BJ (cell line): Measurements from ENCODE around the gene SOWAHA. TPM values are rescaled to one million over a fixed set of nuclear protein-coding genes. Genes with fewer than 3 reads are reported as not detected.

Source experiments
- CTCF ChIA-PET: fragments of 350-600 bp; formaldehyde crosslinking; extraction: SDS; loops from one replicate; lab custom pipeline; 2021; ENCODE audit warnings: antibody characterized with exemption, inconsistent platforms; lab: Yijun Ruan, JAX
- POLR2A ChIA-PET: fragments of 300-600 bp; sonication (Branson Sonifier 250); formaldehyde crosslinking; extraction: SDS; loops from one replicate; lab custom pipeline; 2021; ENCODE audit warnings: antibody characterized with exemption; lab: Charles Lee
- DNase-seq: peaks from one replicate; pipeline ENCODE4 v3.0.0-alpha.2; 2011; ENCODE audit warnings: low read depth
- H3K27me3 ChIP-seq: 2 replicates; pipeline ENCODE4 v1.6.0; 2011; ENCODE audit warnings: low read length; ENCODE audit not compliant: control insufficient read depth, insufficient read depth
- H3K36me3 ChIP-seq: 2 replicates; pipeline ENCODE4 v1.5.1; 2011; ENCODE audit warnings: low read length; ENCODE audit not compliant: control insufficient read depth, insufficient read depth
- H3K4me3 ChIP-seq: 2 replicates; pipeline ENCODE4 v1.5.1; 2011; ENCODE audit warnings: low read depth, mild to moderate bottlenecking, control low read depth, low read length
- CTCF ChIP-seq: IDR thresholded peaks from 2 replicates; pipeline ENCODE4 v1.5.1; 2011; ENCODE audit warnings: low read depth, mild to moderate bottlenecking, control low read depth, inconsistent platforms, low read length, moderate library complexity; ENCODE audit not compliant: insufficient read depth
- polyA plus RNA-seq: library from polyadenylated mRNA; depleted of rRNA; stranded (reverse); fragments of >200 nt; gene quantifications from 2 replicates; pipeline ENCODE4 v1.2.3, GENCODE V29; 2011

SOWAHA gene
- polyA plus RNA-seq, 1 experiment: not detected

- H3K36me3 ChIP-seq: peaks cover 9% of the 10 kb centered on the region
- TF ChIP-seq CTCF: no peak
- no peak for DNase-seq
- no peaks in the 10 kb centered on the region for H3K27me3 ChIP-seq
- no peak overlapping the region for H3K4me3 ChIP-seq
- ChIA-PET CTCF (interaction anchor here (0.9 to 9.4 kb wide), 10 partner anchors 7 to 439 kb away, joined by 3 to 102 read pairs (median 11); partner anchors contain the start of gene SHROOM1), POLR2A (no interaction called here)
Measured at GRCh38 chr5:132821791-132822190, 8.7 kb downstream of the SOWAHA start.

- Histone ChIP-seq H3K36me3 (peaks cover 9% of the 10 kb centered on the region), H3K4me3 (no peak overlapping the region), H3K27me3 (no peaks in the 10 kb centered on the region)
- CTCF ChIA-PET: interaction anchor here (1.2 to 1.3 kb wide), 2 partner anchors 72 to 297 kb away, joined by 3 read pairs; no protein-coding TSS in a partner anchor
- POLR2A ChIA-PET: no interaction called here
- DNase-seq: no peak
- no peak for TF ChIP-seq CTCF
Measured at GRCh38 chr5:132822650-132823480, 9.8 kb downstream of the SOWAHA start.

- POLR2A ChIA-PET: no interaction called here
- CTCF ChIA-PET: interaction anchor here (1.2 to 1.3 kb wide), 3 partner anchors 60 to 297 kb away, joined by 3 to 5 read pairs (median 3); no protein-coding TSS in a partner anchor
- no peak for TF ChIP-seq CTCF
- no peak for DNase-seq
- Histone ChIP-seq H3K36me3 (peaks cover 9% of the 10 kb centered on the region), H3K27me3 (no peaks in the 10 kb centered on the region), H3K4me3 (no peak overlapping the region)
Measured at GRCh38 chr5:132823481-132824050, 10.5 kb downstream of the SOWAHA start.

GRCh38 chr5:132824426-132824825 lies 11.3 kb downstream of the SOWAHA start:
- TF ChIP-seq CTCF: no peak
- POLR2A ChIA-PET: no interaction called here

GRCh38 chr5:132825033-132825833 lies 12.1 kb downstream of the SOWAHA start:
- Histone ChIP-seq H3K4me3 (no peak overlapping the region), H3K36me3 (peaks cover 9% of the 10 kb centered on the region), H3K27me3 (no peaks in the 10 kb centered on the region)
- CTCF ChIA-PET: interaction anchor here (1.0 to 9.4 kb wide), 3 partner anchors 10 to 60 kb away, joined by 3 to 111 read pairs (median 5); no protein-coding TSS in a partner anchor
- POLR2A ChIA-PET: no interaction called here
- DNase-seq: no peak
- TF ChIP-seq CTCF: no peak

More at GRCh38 chr5:132824426-132824825, 11.3 kb downstream of the SOWAHA start:
- no peaks in the 10 kb centered on the region for H3K27me3 ChIP-seq
- CTCF ChIA-PET: interaction anchor here (1.2 to 1.3 kb wide), 3 partner anchors 59 to 298 kb away, joined by 3 to 5 read pairs (median 3); no protein-coding TSS in a partner anchor
- peaks cover 9% of the 10 kb centered on the region for H3K36me3 ChIP-seq
- no peak overlapping the region for H3K4me3 ChIP-seq
- DNase-seq: no peak
